Ovary (tissue), 3 donors: ENCODE measurements around the gene NDST4.

Source experiments
- CTCF ChIP-seq, 3 donors: fragments of 450-650 bp in 2 of 3; fragments of 200-600 bp in 1 of 3; IDR thresholded peaks; one replicate each; pipeline versions ENCODE4 v1.5.1 to v1.8.0; 2016 to 2022; ENCODE audit warnings: antibody characterized with exemption in 3 of 3, mild to moderate bottlenecking in 1 of 3
- EP300 ChIP-seq: sonication (generic); formaldehyde crosslinking; IDR thresholded peaks from one replicate; pipeline ENCODE4 v1.6.1; 2017; ENCODE audit warnings: antibody characterized with exemption
- donor health status: DM: no; HTN: no; CAD: no.

GRCh38 chr4:114964026-114964425, 149.4 kb downstream of the NDST4 start:
- TF ChIP-seq CTCF (IDR thresholded peaks at IDR 0.05) (no peak), EP300 (no peak)
